ENCODE data around the gene KNDC1. TPM values are rescaled to one million over a fixed set of nuclear protein-coding genes. Genes with fewer than 3 reads are reported as not detected.

The KNDC1 gene
- total and polyA plus RNA-seq, 2 experiments from 2014 or later = 1.8 to 16.0 TPM

GRCh38 chr10:133258066-133258817 is 98.2 kb downstream of the KNDC1 start:
- no peak; the same call in 2 of the 3 replicates for ATAC-seq
- H3K4me1 Mint-ChIP-seq = peaks cover 12% of the 10 kb centered on the region
- H3K27ac Mint-ChIP-seq = no peak overlapping the region
- peaks cover 23% of the 10 kb centered on the region for H3K27me3 Mint-ChIP-seq (ENCODE audit: insufficient read depth, low read depth, poor library complexity)
- Histone ChIP-seq H3K4me3 (peak overlapping the region; percentile 60), H3K9me2 (ENCODE audit: insufficient read depth) (no peaks in the 10 kb centered on the region), H3K27ac (ENCODE audit: low read depth) (no peak overlapping the region), H3K4me2 (peak overlapping the region; percentile 84; the same call in 1 of the 2 replicates), H3K79me2 (replicated peaks; ENCODE audit: insufficient read depth) (no peaks in the 10 kb centered on the region), H4K20me1 (replicated peaks; ENCODE audit: insufficient read depth) (no peaks in the 10 kb centered on the region), H3K36me3 (ENCODE audit: insufficient read depth) (no peaks in the 10 kb centered on the region), H3K27me3 (ENCODE audit: insufficient read depth) (peaks cover 6% of the 10 kb centered on the region), H2AFZ (peak overlapping the region; percentile 95), H3F3A (replicated peaks; ENCODE audit: low read depth) (no peaks in the 10 kb centered on the region), H3K4me1 (ENCODE audit: insufficient read depth) (peaks cover 13% of the 10 kb centered on the region)
- H3K36me3 Mint-ChIP-seq (ENCODE audit: low read depth) = no peaks in the 10 kb centered on the region; the same call in 2 of the 3 replicates
- no peak overlapping the region for H3K4me3 Mint-ChIP-seq
- H3K9me3 Mint-ChIP-seq = no peaks in the 10 kb centered on the region; the same call in 1 of the 3 replicates
- DNase-seq (ENCODE audit: low spot score) = no peak
- TF ChIP-seq ZNF462 (CRISPR knock-in tag; IDR thresholded peaks at IDR 0.05) (no peak), CTCF (conservative IDR thresholded peaks at IDR 0.05; ENCODE audit: low read depth in 2 of 2) (no peak), CREB1 (CRISPR knock-in tag; IDR thresholded peaks at IDR 0.05; ENCODE audit: low read depth) (no peak), EZH2 (IDR thresholded peaks at IDR 0.05; ENCODE audit: low read depth, unreplicated experiment) (no peak), ZNF114 (CRISPR knock-in tag; IDR thresholded peaks at IDR 0.05) (no peak), STAT1 (IDR thresholded peaks at IDR 0.05; ENCODE audit: unreplicated experiment) (no peak), ETS1 (IDR thresholded peaks at IDR 0.05) (no peak), POLR2AphosphoS5 (IDR thresholded peaks at IDR 0.05; ENCODE audit: low read depth) (no peak), EZH2phosphoT487 (IDR thresholded peaks at IDR 0.05; ENCODE audit: unreplicated experiment) (no peak), ZNF331 (CRISPR knock-in tag; IDR thresholded peaks at IDR 0.05; ENCODE audit: low read depth) (no peak), NANOG (IDR thresholded peaks at IDR 0.05; ENCODE audit: borderline replicate concordance) (no peak), REST (IDR thresholded peaks at IDR 0.05; ENCODE audit: unreplicated experiment) (no peak), JUNB (IDR thresholded peaks at IDR 0.05; ENCODE audit: unreplicated experiment) (no peak)

All from GM23338 (cell line).